ENCODE data around the gene HOXC10. TPM values are rescaled to one million over a fixed set of nuclear protein-coding genes. Genes with fewer than 3 reads are reported as not detected.

The HOXC10 gene
- total and polyA plus RNA-seq, 7 donors = not detected

GRCh38 chr12:54005853-54006558 is 21.1 kb downstream of the HOXC10 start:
- intact Hi-C loops (cut with DNase I) = loop anchor here (1.0 to 10.0 kb wide), 2 partner anchors 184 to 369 kb away; no protein-coding TSS in a partner anchor
- H3K9me3 ChIP-seq = no peaks in the 10 kb centered on the region
- peaks cover 0 to 18% (median 15%) of the 10 kb centered on the region in 4 donors for H3K4me1 ChIP-seq
- peak overlapping the region in 2 of 4 donors; percentile 13 to 16 for H3K4me3 ChIP-seq
- WGBS, 2 donors = 2% methylated on average over 39 of the region's 39 CpGs
- no peak overlapping the region for H3K27ac ChIP-seq
- H3K27me3 ChIP-seq = peaks cover 82 to 100% (median 99%) of the 10 kb centered on the region in 3 donors
- no peak for TF ChIP-seq POLR2AphosphoS5 (IDR thresholded peaks at IDR 0.05)
- no peak for TF ChIP-seq POLR2A (IDR thresholded peaks at IDR 0.05)
- peak; percentile 83 to 93 (median 89) for TF ChIP-seq CTCF (IDR thresholded peaks at IDR 0.05)
- peak; percentile 91 for DNase-seq
- no peaks in the 10 kb centered on the region for H3K36me3 ChIP-seq

GRCh38 chr12:54006559-54007220 is 21.7 kb downstream of the HOXC10 start:
- no peak for DNase-seq
- H3K4me1 ChIP-seq = peaks cover 0 to 18% (median 15%) of the 10 kb centered on the region in 4 donors
- H3K4me3 ChIP-seq = peak overlapping the region in 1 of 4 donors; percentile 13
- no peaks in the 10 kb centered on the region for H3K9me3 ChIP-seq
- peaks cover 81 to 100% (median 99%) of the 10 kb centered on the region in 3 donors for H3K27me3 ChIP-seq
- no peak for TF ChIP-seq EP300 (IDR thresholded peaks at IDR 0.05)
- no peak for TF ChIP-seq POLR2AphosphoS5 (IDR thresholded peaks at IDR 0.05)
- no peak for TF ChIP-seq CTCF (IDR thresholded peaks at IDR 0.05)
- TF ChIP-seq POLR2A (IDR thresholded peaks at IDR 0.05) = no peak
- H3K27ac ChIP-seq = no peak overlapping the region
- 6 to 13% methylated on average over 22 of the region's 22 CpGs for WGBS, 2 donors
- no peaks in the 10 kb centered on the region for H3K36me3 ChIP-seq
- intact Hi-C loops (cut with DNase I) = loop anchor here (1.0 to 10.0 kb wide), 2 partner anchors 184 to 368 kb away; no protein-coding TSS in a partner anchor

- intact Hi-C loops (cut with DNase I) = loop anchor here (10.0 kb wide), 1 partner anchor 367 kb away; no protein-coding TSS in a partner anchor
- Histone ChIP-seq H3K9me3 (no peaks in the 10 kb centered on the region), H3K27me3 (peaks cover 81 to 100% (median 99%) of the 10 kb centered on the region in 3 donors), H3K27ac (no peak overlapping the region), H3K4me3 (no peak overlapping the region), H3K36me3 (no peaks in the 10 kb centered on the region), H3K4me1 (peaks cover 0 to 18% (median 15%) of the 10 kb centered on the region in 4 donors)
- no peak for DNase-seq
- no peak for TF ChIP-seq CTCF (IDR thresholded peaks at IDR 0.05)
- TF ChIP-seq POLR2AphosphoS5 (IDR thresholded peaks at IDR 0.05) = no peak
- no peak for TF ChIP-seq EP300 (IDR thresholded peaks at IDR 0.05)
- no peak for TF ChIP-seq POLR2A (IDR thresholded peaks at IDR 0.05)
- 30 to 55% methylated on average over 2 of the region's 2 CpGs for WGBS, 2 donors
Observed at GRCh38 chr12:54007538-54008259, 22.8 kb downstream of the HOXC10 start.

GRCh38 chr12:54008260-54008552 is 23.3 kb downstream of the HOXC10 start:
- H3K4me3 ChIP-seq = no peak overlapping the region
- no peaks in the 10 kb centered on the region for H3K9me3 ChIP-seq
- H3K4me1 ChIP-seq = peaks cover 0 to 18% (median 15%) of the 10 kb centered on the region in 4 donors
- no peaks in the 10 kb centered on the region for H3K36me3 ChIP-seq
- DNase-seq = no peak
- intact Hi-C loops (cut with DNase I) = loop anchor here (10.0 kb wide), 1 partner anchor 367 kb away; no protein-coding TSS in a partner anchor
- WGBS, 2 donors = 18 to 19% methylated on average over 2 of the region's 2 CpGs
- peaks cover 82 to 100% (median 99%) of the 10 kb centered on the region in 3 donors for H3K27me3 ChIP-seq
- no peak overlapping the region for H3K27ac ChIP-seq
- TF ChIP-seq POLR2AphosphoS5 (IDR thresholded peaks at IDR 0.05) = no peak
- no peak for TF ChIP-seq POLR2A (IDR thresholded peaks at IDR 0.05)
- no peak for TF ChIP-seq CTCF (IDR thresholded peaks at IDR 0.05)
- no peak for TF ChIP-seq EP300 (IDR thresholded peaks at IDR 0.05)
